Measurements from ENCODE around the gene MYL7. TPM values are rescaled to one million over a fixed set of nuclear protein-coding genes. Genes with fewer than 3 reads are reported as not detected.

The MYL7 gene
- total RNA-seq, 1 donor from 2014 or later: 518 TPM

DNA sequence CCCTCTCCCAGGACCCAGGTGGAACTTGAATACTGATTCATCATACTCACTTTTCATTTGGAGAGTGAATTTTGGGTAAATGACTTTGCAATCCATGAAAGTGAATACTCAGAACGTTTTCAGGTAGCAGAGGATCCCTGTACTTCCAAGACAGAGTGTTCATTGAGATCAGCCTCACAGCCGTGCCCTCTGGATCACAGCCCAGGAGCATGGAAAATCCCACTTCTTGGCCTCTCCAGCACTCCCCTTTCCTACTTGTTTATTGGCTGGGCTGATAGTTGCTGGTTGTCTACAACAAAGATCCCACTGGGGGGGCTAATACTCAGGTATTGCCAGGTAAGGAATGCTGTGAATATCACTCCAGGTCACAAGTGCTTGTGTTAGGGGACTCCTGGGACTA lies 42.3 kb upstream of the MYL7 start:
- Histone ChIP-seq H3K4me3 (no peak overlapping the region), H3K9me3 (replicated peaks) (peaks cover 21% of the 10 kb centered on the region), H3K36me3 (no peaks in the 10 kb centered on the region), H3K27ac (replicated peaks) (no peak overlapping the region), H3K4me1 (no peaks in the 10 kb centered on the region), H3K27me3 (ENCODE audit: low read depth) (peaks cover 11% of the 10 kb centered on the region)
- TF ChIP-seq, protein P1, sequence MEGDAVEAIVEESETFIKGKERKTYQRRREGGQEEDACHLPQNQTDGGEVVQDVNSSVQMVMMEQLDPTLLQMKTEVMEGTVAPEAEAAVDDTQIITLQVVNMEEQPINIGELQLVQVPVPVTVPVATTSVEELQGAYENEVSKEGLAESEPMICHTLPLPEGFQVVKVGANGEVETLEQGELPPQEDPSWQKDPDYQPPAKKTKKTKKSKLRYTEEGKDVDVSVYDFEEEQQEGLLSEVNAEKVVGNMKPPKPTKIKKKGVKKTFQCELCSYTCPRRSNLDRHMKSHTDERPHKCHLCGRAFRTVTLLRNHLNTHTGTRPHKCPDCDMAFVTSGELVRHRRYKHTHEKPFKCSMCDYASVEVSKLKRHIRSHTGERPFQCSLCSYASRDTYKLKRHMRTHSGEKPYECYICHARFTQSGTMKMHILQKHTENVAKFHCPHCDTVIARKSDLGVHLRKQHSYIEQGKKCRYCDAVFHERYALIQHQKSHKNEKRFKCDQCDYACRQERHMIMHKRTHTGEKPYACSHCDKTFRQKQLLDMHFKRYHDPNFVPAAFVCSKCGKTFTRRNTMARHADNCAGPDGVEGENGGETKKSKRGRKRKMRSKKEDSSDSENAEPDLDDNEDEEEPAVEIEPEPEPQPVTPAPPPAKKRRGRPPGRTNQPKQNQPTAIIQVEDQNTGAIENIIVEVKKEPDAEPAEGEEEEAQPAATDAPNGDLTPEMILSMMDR (IDR thresholded peaks at IDR 0.05; ENCODE audit: borderline replicate concordance): no peak
- no peak for DNase-seq
- intact Hi-C loops (cut with micrococcal nuclease): no loop called here

DNA sequence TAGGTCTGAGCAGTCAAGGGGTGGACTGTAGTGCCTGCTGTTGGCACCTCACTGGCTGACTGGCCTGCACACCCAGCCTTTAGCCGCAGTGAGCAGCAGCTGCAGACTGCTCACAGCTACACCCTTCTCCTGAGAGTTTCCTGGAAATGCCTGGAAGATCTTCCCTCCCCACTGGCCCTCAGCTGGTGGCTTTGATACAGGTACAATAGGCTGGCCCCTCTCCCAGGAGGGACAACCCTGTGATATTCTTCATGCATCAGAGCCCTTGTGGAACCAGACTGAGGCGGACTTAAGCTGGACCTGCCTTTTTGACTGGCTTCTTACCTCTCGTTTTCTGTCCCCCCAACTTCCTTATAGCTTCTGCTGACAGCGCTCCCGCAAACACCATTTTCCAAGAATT lies 41.7 kb upstream of the MYL7 start:
- Histone ChIP-seq H3K27me3 (ENCODE audit: low read depth) (peaks cover 11% of the 10 kb centered on the region), H3K36me3 (no peaks in the 10 kb centered on the region), H3K27ac (replicated peaks) (no peak overlapping the region), H3K4me1 (peaks cover 4% of the 10 kb centered on the region), H3K9me3 (replicated peaks) (peaks cover 21% of the 10 kb centered on the region), H3K4me3 (no peak overlapping the region)
- DNase-seq: no peak
- TF ChIP-seq, protein P1 (IDR thresholded peaks at IDR 0.05; ENCODE audit: borderline replicate concordance): no peak
- intact Hi-C loops (cut with micrococcal nuclease): no loop called here

DNA sequence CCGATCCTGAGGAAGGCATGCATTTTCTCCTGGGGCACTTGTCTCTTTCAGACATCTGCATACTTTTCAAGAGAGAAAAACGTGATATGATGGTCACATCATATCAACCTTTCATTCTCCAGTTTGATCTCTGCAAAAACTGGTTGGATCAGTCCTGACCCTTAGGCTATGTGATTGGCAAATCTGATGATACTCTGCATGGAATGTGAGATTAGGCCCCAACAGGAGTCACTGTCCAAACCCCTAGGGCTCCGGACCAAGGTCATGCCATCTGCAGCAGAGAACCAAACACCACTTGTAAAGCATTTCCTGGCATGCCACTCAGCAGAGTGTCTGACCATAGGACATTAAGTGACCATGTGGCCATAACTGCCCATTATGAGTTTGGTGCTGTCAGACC lies 39.5 kb upstream of the MYL7 start:
- Histone ChIP-seq H3K4me1 (peaks cover 10% of the 10 kb centered on the region), H3K4me3 (no peak overlapping the region), H3K27me3 (ENCODE audit: low read depth) (peaks cover 17% of the 10 kb centered on the region), H3K9me3 (replicated peaks) (peaks cover 21% of the 10 kb centered on the region), H3K27ac (replicated peaks) (no peak overlapping the region), H3K36me3 (no peaks in the 10 kb centered on the region)
- intact Hi-C loops (cut with micrococcal nuclease): no loop called here
- TF ChIP-seq, protein P1 (IDR thresholded peaks at IDR 0.05; ENCODE audit: borderline replicate concordance): no peak
- DNase-seq: no peak

DNA sequence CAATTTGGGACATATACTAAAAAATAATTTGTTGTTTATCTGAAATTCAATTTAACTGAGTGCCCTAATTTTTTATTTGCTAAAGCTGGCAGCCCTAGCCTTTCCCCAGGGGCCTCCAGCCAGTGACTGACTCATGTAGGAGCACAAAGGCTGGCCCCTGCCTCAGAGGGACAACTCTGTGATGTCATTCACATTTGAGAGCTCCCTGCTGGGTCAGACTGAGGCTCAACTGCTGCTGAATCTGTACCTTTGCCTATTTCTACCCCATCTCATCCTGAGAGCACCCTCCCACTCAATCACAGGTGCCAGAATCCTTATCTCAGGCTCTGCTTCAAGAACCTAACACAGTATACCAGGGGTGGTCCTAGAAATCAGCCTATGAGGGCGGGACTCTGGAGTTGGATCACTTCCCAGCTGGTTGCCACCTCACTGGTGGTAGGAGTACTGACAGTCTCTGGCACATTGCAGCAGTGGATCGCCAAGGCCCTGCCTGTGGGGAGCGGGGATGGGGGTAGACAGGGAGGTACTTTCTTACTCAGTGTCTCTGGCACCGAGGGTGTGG lies 36.5 kb upstream of the MYL7 start:
- TF ChIP-seq, protein P1 (IDR thresholded peaks at IDR 0.05; ENCODE audit: borderline replicate concordance): no peak
- DNase-seq: no peak
- H3K27me3 ChIP-seq (ENCODE audit: low read depth): peaks cover 14% of the 10 kb centered on the region
- no peak overlapping the region for H3K27ac ChIP-seq (replicated peaks)
- intact Hi-C loops (cut with micrococcal nuclease): no loop called here
- peaks cover 12% of the 10 kb centered on the region for H3K9me3 ChIP-seq (replicated peaks)
- no peaks in the 10 kb centered on the region for H3K36me3 ChIP-seq
- no peak overlapping the region for H3K4me3 ChIP-seq
- peaks cover 10% of the 10 kb centered on the region for H3K4me1 ChIP-seq

DNA sequence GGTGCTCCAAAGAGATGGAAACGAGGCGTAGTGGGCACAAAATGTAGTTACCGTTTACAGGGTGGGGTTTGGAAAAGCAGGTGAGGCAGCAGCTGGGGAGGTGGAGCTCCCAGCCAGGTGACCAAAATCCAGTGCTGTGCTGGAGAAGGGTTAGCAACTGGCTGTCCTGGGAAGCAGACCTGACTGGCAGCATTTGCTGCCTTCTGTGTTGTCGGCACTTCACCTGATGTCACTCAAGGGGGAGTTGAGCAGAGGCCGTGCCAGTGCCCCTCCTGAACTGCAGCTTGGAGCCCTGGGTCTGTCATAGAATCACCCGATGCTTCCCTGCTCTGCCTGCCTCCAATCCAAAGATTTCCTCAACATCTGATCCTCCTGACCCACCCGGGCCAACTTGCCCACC lies 35.4 kb upstream of the MYL7 start:
- Histone ChIP-seq H3K27me3 (ENCODE audit: low read depth) (peaks cover 14% of the 10 kb centered on the region), H3K9me3 (replicated peaks) (peaks cover under 1% of the 10 kb centered on the region), H3K4me3 (no peak overlapping the region), H3K36me3 (no peaks in the 10 kb centered on the region), H3K27ac (replicated peaks) (no peak overlapping the region), H3K4me1 (peaks cover 10% of the 10 kb centered on the region)
- TF ChIP-seq, protein P1 (IDR thresholded peaks at IDR 0.05; ENCODE audit: borderline replicate concordance): no peak
- DNase-seq: no peak
- intact Hi-C loops (cut with micrococcal nuclease): no loop called here
